Stimulated activated CD4-positive, alpha-beta T cell treated with anti-CD3 and anti-CD28 coated beads, Interleukin-1b, Interleukin-23, amount 100 ng/mL, for 4 hours (primary cell): Measurements from ENCODE around the gene ZDHHC17.

ENCODE experiments used
- DNase-seq, 2 donors: peaks; one replicate each; pipeline ENCODE4 v3.0.0-alpha.2; 2020; ENCODE audit warnings: low read depth in 2 of 2

Gene ZDHHC17

GRCh38 chr12:76813972-76814371, 50.1 kb downstream of the ZDHHC17 start:
- no peak for DNase-seq

GRCh38 chr12:76820888-76821482, 57.1 kb downstream of the ZDHHC17 start:
- DNase-seq, result no peak

- no peak for DNase-seq
Observed at GRCh38 chr12:76830436-76830835, 66.5 kb downstream of the ZDHHC17 start.

GRCh38 chr12:76836633-76837032, 72.7 kb downstream of the ZDHHC17 start:
- DNase-seq, result no peak

GRCh38 chr12:76847260-76847659, 83.3 kb downstream of the ZDHHC17 start:
- DNase-seq, result no peak

GRCh38 chr12:76848132-76848531, 84.2 kb downstream of the ZDHHC17 start:
- no peak for DNase-seq

- no peak for DNase-seq
Observed at GRCh38 chr12:76852106-76852505, 88.2 kb downstream of the ZDHHC17 start.

- DNase-seq, result no peak
Observed at GRCh38 chr12:76855271-76855670, 91.4 kb downstream of the ZDHHC17 start.

GRCh38 chr12:76856018-76856644, 92.2 kb downstream of the ZDHHC17 start:
- no peak for DNase-seq

GRCh38 chr12:76859611-76860010, 95.7 kb downstream of the ZDHHC17 start:
- DNase-seq, result no peak

- no peak for DNase-seq
Observed at GRCh38 chr12:76860256-76860655, 96.3 kb downstream of the ZDHHC17 start.

GRCh38 chr12:76863005-76863670, 99.2 kb downstream of the ZDHHC17 start:
- DNase-seq, result no peak

GRCh38 chr12:76863837-76864236, 99.9 kb downstream of the ZDHHC17 start:
- no peak for DNase-seq

GRCh38 chr12:76864791-76865400, 101.0 kb downstream of the ZDHHC17 start:
- no peak for DNase-seq

- DNase-seq, result no peak
Observed at GRCh38 chr12:76866151-76866567, 102.2 kb downstream of the ZDHHC17 start.

GRCh38 chr12:76866726-76867125, 102.8 kb downstream of the ZDHHC17 start:
- no peak for DNase-seq

- no peak for DNase-seq
Observed at GRCh38 chr12:76871082-76871481, 107.2 kb downstream of the ZDHHC17 start.

GRCh38 chr12:76871742-76872141, 107.8 kb downstream of the ZDHHC17 start:
- no peak for DNase-seq

GRCh38 chr12:76872415-76872814, 108.5 kb downstream of the ZDHHC17 start:
- DNase-seq, result no peak

- no peak for DNase-seq
Observed at GRCh38 chr12:76874027-76874426, 110.1 kb downstream of the ZDHHC17 start.

- DNase-seq, result no peak
Observed at GRCh38 chr12:76874491-76875190, 110.7 kb downstream of the ZDHHC17 start.

GRCh38 chr12:76876696-76877229, 112.8 kb downstream of the ZDHHC17 start:
- DNase-seq, result no peak
